Kasumi-1 (cell line): Measurements from ENCODE around the gene SPDL1.
A peak's percentile ranks its signal among the peaks of the same experiment; 100 is the strongest.

Experiments used
- DNase-seq, 2 experiments: peaks; one replicate each; lab custom pipeline; 2025; lab: John Stamatoyannopoulos, UW

SPDL1 gene

GRCh38 chr5:169629847-169630548 lies 46.4 kb downstream of the SPDL1 start:
- no peak for DNase-seq

DNA sequence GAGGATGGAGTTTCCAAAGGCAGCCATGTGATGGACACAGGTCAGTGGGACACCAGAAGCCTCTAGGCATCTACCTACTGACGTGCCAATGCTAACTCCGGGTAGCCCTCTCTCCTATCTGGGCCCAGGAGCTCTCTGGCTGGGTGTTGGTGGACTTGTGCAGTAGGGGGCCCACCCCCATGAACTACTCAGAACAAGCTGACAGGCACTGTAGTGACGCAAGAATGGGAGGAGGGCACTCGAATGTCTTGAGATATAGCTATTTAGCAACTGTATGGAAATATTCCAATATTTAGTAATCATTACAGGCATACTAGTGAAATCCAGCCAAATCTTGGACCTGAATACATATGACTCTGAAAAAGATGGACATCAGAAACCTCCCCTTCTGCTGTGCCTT lies 47.8 kb downstream of the SPDL1 start:
- DNase-seq: no peak

GRCh38 chr5:169632946-169633345 lies 49.4 kb downstream of the SPDL1 start:
- DNase-seq: no peak

DNA sequence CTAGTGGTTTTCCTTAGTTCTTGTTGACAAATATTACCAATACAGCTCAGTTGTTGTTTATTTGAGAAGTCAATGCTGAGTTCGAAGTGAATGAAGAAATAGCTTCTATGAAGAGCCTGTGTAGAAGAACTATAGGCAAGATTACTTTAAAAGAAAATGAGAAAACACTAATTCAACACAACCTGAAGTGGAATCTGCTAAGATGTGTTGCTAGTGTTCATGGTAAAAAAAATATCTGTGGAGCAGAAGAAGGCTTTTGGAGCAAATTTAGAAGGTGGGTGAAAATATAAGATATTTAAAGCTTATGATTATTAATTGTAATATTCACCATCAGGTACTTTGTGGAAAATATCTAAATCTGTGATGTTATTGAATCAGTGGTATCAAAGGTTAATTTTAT lies 51.0 kb downstream of the SPDL1 start:
- no peak for DNase-seq

GRCh38 chr5:169635936-169636335 lies 52.4 kb downstream of the SPDL1 start:
- no peak for DNase-seq

GRCh38 chr5:169636477-169637084 lies 53.0 kb downstream of the SPDL1 start:
- peak; percentile 84 to 87 for DNase-seq

GRCh38 chr5:169637085-169637548 lies 53.5 kb downstream of the SPDL1 start, which contains the start of gene DOCK2:
TSS of gene DOCK2 (plus strand) at chr5:169637275. CDS start at chr5:169637327, 52 bp downstream.
- DNase-seq: peak; percentile 86 to 87

GRCh38 chr5:169637549-169638121 lies 54.1 kb downstream of the SPDL1 start:
- peak; percentile 35 to 52 for DNase-seq

DNA sequence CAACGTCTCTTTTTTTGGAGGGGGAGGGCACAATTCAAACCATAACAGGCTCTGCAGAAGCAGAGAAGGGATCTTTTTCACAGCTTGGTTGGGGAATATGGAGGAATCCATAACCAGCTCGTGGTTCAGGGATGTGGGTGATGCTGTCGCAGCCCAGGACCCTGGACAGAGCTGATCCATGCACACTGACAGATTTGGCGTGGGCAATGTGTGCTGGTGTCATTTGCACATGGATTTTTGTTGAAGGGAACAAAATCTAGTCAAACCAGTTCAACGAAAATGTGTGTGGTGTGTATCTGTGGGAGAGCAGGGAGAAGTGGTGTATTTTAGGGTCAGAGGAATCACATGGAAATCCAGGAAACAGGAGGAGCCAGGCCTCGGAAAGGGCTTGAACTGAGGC lies 57.7 kb downstream of the SPDL1 start:
- no peak for DNase-seq

GRCh38 chr5:169646856-169647255 lies 63.3 kb downstream of the SPDL1 start:
- no peak for DNase-seq

- DNase-seq: peak; percentile 43 to 62
These were observed 64.0 kb downstream of the SPDL1 start for GRCh38 chr5:169647566-169647965.

GRCh38 chr5:169648725-169649310 lies 65.2 kb downstream of the SPDL1 start:
- DNase-seq: no peak

DNA sequence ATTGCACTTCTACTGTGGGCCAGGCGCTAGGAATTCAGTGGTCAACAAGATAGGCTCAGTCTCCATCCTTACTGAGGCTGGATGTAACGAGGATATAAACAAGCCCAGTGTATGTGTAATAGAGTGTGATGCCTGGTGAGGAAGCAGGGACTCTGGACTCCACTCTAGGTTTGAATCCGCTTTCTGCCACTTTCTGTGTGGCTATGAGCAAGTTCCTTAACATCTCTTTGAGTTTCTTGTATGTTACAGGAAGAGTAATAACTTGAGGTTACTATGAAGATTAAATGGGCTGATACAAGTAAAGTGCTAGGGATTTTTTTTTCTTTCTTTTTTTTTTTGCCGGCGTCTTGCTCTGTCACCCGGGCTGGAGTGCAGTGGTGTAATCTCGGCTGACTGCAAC lies 65.9 kb downstream of the SPDL1 start:
- DNase-seq: no peak

GRCh38 chr5:169650701-169651331 lies 67.2 kb downstream of the SPDL1 start:
- DNase-seq: peak; percentile 10 to 46

DNA sequence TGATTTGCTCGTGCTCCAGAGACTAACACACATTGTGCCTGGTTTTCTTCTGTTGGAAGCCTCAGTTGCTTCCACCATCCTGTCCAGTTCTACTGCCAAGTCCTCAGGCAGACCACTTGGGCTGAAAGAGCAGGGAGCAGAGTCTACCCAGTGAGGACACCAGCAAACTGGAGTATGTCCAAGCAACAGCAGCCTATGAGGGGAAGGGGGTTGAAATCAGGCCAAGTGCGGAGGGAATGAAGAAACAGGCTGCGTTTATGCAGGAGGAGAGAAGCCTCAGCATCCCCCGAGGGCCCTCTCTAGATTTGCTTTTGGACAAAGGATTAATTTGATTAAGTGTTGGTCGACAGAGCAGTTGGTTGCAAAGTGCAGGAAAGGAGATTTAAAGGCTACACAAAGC lies 68.0 kb downstream of the SPDL1 start:
- no peak for DNase-seq

GRCh38 chr5:169652057-169652456 lies 68.5 kb downstream of the SPDL1 start:
- DNase-seq: no peak

DNA sequence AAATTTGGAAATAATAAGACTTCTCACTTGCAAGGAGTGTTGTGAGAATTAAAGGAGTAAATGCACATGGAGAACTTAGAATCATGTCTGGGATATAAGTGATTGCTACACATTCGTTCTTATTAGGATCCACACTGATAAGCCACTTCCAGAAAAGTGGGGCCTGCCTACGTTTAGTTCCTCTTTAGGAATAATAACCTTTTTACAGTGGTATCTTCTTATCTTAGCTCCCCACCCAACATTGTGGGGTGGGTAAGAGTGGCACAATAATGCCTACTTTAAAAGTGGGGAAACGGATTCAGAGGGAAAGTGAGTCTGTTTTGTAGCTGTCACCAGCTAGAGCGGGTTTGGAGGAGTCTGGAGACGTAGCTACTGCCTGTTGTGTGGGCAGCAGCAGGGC lies 69.5 kb downstream of the SPDL1 start:
- DNase-seq: peak; percentile 19 to 44
